EL (cell line): Measurements from ENCODE around the gene TMEM86A.
A peak's percentile ranks its signal among the peaks of the same experiment; 100 is the strongest.

Experiments used
- DNase-seq: peaks from one replicate; pipeline ENCODE4 v3.0.0-alpha.2; 2016

The TMEM86A gene

GRCh38 chr11:18700872-18701271 is 2.3 kb downstream of the TMEM86A start:
- no peak for DNase-seq

- no peak for DNase-seq
Observed at GRCh38 chr11:18701614-18702216, 3.1 kb downstream of the TMEM86A start.

- DNase-seq = no peak
Observed at GRCh38 chr11:18703001-18703763, 4.6 kb downstream of the TMEM86A start.

GRCh38 chr11:18704045-18704645 is 5.6 kb downstream of the TMEM86A start:
- DNase-seq = no peak

- no peak for DNase-seq
Observed at GRCh38 chr11:18704698-18705097, 6.1 kb downstream of the TMEM86A start.

- DNase-seq = no peak
Observed at GRCh38 chr11:18705651-18706281, 7.2 kb downstream of the TMEM86A start.

GRCh38 chr11:18706330-18707243 is 8.0 kb downstream of the TMEM86A start:
- DNase-seq = peak; percentile 51

GRCh38 chr11:18707811-18708340 is 9.3 kb downstream of the TMEM86A start:
- no peak for DNase-seq

GRCh38 chr11:18709414-18709813 is 10.8 kb downstream of the TMEM86A start:
- DNase-seq = no peak

GRCh38 chr11:18710545-18710944 is 12.0 kb downstream of the TMEM86A start:
- DNase-seq = no peak

- no peak for DNase-seq
Observed at GRCh38 chr11:18713646-18714442, 15.3 kb downstream of the TMEM86A start.

- DNase-seq = no peak
Observed at GRCh38 chr11:18714443-18714780, 15.8 kb downstream of the TMEM86A start.

GRCh38 chr11:18715476-18715875 is 16.9 kb downstream of the TMEM86A start:
- no peak for DNase-seq

GRCh38 chr11:18720091-18720807 is 21.7 kb downstream of the TMEM86A start:
- DNase-seq = no peak

GRCh38 chr11:18720808-18721560 is 22.4 kb downstream of the TMEM86A start:
- DNase-seq = peak; percentile 87

GRCh38 chr11:18721561-18722292 is 23.1 kb downstream of the TMEM86A start:
- DNase-seq = peak; percentile 60

- no peak for DNase-seq
Observed at GRCh38 chr11:18722293-18722637, 23.7 kb downstream of the TMEM86A start.

- no peak for DNase-seq
Observed at GRCh38 chr11:18723991-18724390, 25.4 kb downstream of the TMEM86A start.

GRCh38 chr11:18726040-18726439 is 27.5 kb downstream of the TMEM86A start, which contains the start of gene IGSF22:
Gene IGSF22 (minus strand): TSS chr11:18726188. CDS start chr11:18724236, 1,952 bp downstream.
- no peak for DNase-seq
